HG03097 (cell line): ENCODE data around the gene SIGLEC7.

ENCODE experiments used
- ATAC-seq: cut with Tn5 transposase; IDR thresholded peaks from one replicate; pipeline ENCODE4 v1.9.1; 2021; ENCODE audit not compliant: unreplicated experiment, low FRiP score

SIGLEC7 gene

DNA sequence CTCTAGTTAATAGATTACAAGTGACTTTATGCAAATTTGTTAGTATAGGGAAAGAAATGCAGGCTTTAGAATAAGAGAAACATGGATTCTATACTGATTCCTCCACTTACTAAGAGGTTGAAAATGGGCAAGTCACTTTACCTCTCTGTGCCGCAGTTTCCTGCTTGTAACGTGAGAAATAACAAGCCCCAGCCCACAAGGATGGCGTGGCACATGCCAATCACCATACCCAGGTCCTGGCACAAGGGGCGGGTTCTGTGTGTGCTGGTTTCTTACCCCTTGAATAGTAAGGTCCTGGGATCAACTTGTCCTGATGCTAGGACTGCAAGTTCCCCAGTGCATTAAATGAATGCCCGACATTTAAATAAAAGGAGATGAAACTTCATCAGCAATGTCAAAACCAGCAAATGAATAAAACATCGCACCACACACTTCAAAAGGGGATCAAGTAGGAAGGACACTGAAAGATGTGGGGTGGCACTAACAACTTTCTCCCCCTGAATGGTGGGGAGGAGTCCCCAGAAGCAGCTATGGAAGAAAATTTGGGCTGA, 25.3 kb upstream of the SIGLEC7 start:
- no peak for ATAC-seq

DNA sequence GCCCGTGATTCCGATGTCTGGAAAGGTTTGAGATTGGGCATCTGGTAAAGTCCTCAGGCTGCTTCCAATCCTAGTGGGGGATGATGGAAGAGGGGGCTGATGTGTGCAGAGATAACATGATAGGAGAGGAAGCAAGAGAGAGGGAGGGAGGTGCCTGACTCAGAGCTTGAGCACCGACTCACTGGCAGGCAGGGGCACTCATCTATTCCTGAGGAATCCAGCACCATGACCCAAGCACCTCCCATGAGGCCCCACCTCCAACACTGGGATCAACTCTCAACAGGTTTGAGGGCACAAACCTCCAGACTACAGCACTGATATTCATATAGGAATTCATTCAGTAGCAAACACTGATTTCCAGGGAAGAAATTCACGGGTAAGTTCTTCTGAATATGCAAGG, 23.0 kb upstream of the SIGLEC7 start:
- no peak for ATAC-seq

DNA sequence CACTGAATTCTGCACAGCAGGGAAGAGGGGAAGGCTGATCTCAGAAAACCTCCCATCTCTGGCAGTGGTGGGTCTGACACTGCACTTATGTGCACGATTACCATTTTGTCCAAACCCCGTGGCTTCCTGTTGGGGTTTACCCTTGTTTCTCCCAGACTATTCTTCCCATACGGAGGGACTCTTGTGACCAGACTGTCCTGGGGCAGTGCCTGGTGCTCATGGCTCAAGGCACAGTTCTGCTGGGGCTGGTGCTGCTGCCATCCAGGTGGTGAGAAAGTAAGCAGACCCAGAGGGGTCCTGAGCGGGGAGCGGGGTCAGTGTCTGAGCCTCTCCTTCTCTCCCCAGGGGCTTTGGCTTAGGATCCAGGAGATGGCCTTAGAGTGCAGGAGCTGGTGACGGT, 22.5 kb upstream of the SIGLEC7 start:
- no peak for ATAC-seq

DNA sequence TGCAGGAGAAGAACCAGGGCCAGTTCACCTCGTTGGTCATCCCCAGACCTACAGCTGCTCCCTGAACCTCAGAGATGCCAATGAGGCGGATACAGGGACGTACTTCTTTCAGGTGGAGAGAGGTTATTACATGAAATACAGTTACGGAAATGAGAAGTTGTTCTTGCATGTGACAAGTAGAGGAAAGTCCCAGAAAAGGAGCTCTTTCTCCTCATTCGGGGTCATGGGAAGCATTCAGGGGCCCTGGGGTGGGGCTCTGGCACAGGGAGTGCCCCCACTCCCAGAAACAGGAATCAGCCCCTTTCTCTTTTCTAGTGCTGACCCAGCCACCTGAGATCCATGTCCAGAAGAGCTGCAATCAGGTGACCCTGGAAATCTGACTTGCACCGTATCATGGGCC, 21.9 kb upstream of the SIGLEC7 start:
- no peak for ATAC-seq

DNA sequence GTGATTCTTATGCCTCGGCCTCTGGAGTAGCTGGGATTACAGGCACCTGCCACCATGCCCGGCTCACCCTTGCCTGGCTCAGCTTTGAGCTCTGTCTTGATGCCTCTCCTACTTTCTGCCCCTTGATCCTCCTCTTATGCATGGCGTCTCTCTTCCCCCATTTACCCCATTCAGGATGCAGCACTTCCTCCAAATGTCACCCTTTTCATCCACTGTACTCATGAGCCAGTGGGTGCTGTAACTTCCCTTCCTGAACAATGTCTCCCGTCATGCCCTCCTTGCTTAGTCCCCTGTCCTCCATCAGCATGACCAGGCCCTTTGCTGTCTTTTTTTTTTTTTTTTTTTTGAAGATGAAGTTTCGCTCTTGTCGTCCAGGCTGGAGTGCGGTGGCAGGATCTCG, 20.8 kb upstream of the SIGLEC7 start:
- ATAC-seq = no peak

DNA sequence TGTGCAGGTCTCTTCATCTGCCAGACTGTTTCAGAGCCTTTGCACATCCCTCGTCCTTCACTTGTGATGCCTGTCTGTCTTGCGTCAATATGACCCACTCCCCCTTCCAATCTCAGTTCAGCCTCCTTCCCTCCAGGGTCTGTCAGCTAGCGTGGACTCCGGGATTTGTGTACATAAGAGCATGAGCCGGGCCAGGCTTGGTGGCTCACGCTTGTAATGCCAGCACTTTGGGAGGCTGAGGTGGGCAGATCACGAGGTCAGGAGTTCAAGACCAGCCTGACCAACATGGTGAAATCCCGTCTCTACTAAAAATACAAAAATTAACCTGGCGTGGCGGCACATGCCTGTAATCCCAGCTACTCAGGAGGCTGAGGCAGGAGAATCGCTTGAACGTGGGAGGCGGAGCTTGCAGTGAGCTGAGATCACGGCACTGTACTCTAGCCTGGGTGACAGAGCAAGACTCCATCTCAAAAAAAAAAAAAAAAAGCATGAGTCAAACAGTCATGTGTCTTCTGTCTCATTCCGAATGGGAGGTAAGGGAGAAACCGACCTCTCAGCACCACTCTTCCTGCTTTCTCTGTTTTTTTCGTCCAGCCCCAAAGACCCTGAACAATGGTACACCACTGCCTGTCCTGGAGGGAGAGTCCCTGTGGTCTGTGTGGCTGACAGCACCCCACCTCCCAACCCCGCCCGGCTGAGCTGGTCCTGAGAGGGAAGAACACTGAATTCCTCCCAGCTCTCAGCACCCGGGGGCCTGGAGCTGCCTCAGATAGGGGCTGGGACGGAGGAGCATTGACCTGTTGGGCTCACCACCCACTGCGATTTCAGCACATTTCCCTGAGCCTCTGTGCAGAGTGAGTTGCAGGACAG, 19.8 kb upstream of the SIGLEC7 start:
- no peak for ATAC-seq

DNA sequence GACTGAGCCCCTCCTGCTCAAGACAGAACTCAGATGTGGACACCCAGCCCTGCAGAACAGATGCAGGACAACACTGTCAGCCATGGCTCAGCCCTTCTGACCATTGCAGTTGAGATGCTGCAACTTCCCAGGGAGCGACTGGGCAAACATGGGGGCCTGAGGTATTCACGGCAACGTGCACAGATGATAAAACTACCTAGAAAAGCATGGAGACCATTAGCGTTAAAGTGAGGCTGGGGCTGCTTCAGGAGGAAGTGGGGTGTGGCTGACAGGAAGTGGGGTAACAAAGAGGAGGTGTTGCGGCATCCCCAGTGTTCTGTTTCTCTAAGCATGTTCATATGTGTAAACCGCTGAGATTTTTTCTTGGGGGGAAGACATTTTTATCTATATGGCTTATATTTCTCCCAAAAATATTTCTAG, 18.7 kb upstream of the SIGLEC7 start:
- ATAC-seq = no peak

DNA sequence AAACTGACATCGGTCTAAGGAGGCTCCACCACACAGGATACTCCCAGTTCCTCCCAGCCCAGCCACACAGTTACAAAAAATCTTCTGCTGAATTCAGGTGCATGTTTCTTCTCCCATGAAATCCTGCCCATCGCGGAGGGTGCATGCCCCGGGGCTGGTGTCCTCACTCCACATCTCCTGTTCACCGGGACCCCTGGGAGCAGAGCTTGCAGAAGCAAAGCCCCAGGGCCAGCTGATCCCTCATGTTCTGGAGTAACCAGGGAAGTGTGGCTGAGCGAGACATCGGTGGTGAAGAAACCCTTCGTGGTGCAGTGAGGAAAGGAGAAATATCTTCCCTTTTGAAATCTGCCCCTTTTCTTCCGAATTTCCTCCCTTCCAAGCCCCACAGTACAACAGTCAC, 18.3 kb upstream of the SIGLEC7 start:
- no peak for ATAC-seq

DNA sequence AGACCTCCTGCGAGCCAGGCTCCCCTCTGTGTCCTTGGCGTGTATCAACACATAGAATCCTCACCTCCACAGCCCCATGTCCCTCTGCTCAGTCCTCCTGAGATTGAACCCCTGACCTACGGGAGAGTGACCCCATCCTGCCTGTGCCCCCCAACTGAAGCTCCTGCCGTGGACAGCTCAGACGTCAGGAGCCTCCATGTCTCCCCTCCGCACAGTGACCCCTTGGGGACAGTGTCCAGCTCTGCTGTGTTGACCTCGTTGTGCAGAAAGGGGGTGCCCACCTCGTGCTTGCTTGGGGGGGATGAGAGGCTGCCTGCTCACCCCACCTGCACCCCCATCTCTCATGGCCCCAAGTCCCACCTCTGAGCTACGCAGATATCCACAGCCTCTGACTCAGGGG, 17.9 kb upstream of the SIGLEC7 start:
- ATAC-seq = no peak

DNA sequence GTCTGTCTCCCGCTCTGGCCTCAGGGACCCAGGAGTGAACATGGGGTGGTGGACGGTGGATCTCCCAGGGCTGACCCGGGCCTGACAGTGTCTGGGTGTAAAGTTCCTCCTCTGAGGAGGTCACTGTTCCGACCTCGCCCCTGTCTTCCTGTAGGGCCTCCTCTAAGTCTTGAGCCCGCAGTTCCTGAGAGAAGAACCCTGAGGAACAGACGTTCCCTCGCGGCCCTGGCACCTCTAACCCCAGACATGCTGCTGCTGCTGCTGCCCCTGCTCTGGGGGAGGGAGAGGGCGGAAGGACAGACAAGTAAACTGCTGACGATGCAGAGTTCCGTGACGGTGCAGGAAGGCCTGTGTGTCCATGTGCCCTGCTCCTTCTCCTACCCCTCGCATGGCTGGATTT, 17.4 kb upstream of the SIGLEC7 start, which contains the start of gene SIGLEC9:
Gene SIGLEC9, plus strand, starts transcription at position 178 of the 400 bp plus-strand sequence. Its CDS starts 69 bp downstream, at position 247.
- no peak for ATAC-seq

DNA sequence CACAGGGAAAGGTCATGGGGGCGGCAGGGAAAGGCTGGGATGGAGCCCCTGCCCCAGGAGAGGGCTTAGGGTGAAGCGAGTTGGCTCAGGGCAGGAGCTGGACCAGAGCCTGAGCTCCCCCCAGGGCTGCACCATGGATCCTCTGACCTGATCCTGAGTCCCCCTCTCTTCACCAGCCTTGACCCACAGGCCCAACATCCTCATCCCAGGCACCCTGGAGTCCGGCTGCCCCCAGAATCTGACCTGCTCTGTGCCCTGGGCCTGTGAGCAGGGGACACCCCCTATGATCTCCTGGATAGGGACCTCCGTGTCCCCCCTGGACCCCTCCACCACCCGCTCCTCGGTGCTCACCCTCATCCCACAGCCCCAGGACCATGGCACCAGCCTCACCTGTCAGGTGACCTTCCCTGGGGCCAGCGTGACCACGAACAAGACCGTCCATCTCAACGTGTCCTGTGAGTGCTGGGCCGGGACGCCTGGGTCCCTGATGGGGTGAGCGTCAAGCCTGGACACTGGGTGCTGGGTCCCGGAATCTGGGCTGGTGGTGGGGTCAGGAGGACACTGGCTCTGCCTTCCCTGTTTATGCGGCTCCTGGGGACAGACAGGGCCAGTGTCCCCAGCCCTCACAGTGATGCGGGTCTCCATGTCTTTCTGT, 16.6 kb upstream of the SIGLEC7 start:
- no peak for ATAC-seq

DNA sequence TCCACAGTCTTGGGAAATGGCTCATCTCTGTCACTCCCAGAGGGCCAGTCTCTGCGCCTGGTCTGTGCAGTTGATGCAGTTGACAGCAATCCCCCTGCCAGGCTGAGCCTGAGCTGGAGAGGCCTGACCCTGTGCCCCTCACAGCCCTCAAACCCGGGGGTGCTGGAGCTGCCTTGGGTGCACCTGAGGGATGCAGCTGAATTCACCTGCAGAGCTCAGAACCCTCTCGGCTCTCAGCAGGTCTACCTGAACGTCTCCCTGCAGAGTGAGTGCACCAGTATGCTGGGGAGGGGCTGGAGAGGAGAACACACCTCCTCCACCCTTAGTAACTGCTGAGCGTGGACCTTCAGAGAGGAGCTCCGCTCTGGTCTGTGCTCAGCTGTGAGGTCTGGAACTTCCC, 15.1 kb upstream of the SIGLEC7 start:
- no peak for ATAC-seq

DNA sequence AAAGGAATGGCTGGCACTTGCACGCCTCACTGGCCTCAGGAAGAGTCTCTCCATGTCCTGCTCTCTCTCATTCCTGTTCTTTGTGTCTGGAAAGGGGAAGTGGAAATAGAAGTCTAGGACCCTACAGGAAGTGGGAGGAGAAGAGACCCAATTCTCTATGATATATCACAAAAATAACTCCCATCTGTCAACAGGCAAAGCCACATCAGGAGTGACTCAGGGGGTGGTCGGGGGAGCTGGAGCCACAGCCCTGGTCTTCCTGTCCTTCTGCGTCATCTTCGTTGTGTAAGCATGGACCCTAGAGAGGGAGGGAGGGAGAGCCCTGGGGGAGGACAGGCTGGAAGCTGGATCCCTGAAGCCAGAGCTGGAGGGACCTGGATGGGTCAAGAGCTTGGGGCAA, 14.3 kb upstream of the SIGLEC7 start:
- no peak for ATAC-seq

DNA sequence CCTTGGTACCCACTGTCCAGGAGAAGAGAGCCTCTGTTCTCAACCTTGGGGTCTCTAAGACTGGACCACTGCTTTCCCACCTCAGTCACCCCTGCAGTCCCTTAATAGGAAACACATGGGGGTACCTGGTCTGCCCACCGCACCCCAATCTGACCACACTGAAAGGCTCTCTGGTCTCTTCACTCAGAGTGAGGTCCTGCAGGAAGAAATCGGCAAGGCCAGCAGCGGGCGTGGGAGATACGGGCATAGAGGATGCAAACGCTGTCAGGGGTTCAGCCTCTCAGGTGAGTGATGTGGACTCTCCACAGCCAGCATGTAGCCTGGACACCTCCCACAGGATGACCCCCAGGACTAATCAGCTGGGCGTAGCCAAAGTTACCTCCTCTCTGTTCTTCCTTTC, 13.9 kb upstream of the SIGLEC7 start:
- no peak for ATAC-seq

DNA sequence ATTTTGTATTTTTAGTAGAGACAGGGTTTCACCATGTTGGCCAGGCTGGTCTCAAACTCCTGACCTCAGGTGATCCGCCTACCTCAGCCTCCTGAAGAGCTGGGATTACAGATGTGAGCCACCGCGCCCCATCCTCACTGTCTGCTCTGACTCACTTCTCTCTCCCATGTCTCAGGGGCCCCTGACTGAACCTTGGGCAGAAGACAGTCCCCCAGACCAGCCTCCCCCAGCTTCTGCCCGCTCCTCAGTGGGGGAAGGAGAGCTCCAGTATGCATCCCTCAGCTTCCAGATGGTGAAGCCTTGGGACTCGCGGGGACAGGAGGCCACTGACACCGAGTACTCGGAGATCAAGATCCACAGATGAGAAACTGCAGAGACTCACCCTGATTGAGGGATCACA, 12.4 kb upstream of the SIGLEC7 start:
- no peak for ATAC-seq

DNA sequence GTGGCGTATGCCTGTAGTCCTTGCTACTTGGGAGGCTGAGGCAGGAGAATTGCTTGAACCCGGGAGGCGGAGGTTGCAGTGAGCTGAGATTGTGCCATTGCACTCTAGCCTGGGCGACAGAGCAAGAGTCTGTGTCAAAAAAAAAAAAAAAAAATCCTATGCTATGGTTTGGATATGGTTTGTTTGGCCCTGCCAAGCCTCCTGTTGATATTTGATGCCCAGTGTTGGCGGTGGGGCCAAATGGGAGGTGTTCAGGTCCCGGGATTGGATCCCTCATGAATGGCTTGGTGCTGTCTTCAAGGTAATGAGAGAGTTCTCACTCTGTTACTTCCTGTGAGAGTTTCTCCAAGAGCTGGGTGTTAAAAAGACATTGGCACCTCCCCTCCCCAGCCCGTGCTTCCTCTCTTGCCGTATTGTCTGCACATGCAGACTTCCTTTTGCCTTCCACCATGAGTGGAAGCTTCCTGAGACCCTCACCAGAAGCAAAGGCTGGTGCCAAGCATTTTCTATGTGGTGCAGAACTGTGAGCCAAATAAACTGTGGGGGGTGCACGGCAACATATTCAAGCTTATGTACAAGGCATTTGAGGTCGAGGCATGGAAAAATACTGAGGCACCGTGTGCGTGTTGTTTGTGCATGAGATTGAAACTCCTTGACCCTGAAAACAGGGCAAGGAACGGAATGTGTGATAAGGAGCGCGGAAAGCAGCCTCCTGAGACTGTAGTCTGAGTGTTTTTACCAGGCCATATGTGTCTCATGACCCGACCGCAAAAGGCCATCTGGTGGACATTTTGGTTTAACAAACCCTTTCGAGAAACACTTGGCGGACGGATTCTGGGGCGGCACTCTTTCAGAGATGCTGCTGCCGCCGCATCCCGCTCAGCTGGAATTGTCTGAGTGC, 10.1 kb upstream of the SIGLEC7 start:
- ATAC-seq = no peak

DNA sequence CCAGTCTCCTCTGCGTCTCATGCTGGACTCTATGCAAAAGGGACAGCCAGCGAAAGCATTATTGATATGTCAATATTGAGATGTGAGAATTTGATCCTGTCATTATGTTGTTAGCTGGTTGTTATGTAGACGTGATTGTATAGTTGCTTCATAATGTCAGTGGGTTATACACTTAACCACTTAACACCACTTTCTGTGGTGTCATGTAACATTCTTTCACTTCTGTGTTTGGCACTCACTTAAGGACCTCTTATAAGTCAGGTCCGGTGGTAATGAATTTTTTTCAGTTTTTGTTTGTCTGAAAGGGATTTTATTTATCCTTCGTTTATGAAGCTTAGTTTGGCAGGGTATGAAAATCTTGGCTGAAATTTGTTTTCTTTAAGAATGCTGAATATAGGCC, 7.1 kb upstream of the SIGLEC7 start:
- ATAC-seq = no peak

DNA sequence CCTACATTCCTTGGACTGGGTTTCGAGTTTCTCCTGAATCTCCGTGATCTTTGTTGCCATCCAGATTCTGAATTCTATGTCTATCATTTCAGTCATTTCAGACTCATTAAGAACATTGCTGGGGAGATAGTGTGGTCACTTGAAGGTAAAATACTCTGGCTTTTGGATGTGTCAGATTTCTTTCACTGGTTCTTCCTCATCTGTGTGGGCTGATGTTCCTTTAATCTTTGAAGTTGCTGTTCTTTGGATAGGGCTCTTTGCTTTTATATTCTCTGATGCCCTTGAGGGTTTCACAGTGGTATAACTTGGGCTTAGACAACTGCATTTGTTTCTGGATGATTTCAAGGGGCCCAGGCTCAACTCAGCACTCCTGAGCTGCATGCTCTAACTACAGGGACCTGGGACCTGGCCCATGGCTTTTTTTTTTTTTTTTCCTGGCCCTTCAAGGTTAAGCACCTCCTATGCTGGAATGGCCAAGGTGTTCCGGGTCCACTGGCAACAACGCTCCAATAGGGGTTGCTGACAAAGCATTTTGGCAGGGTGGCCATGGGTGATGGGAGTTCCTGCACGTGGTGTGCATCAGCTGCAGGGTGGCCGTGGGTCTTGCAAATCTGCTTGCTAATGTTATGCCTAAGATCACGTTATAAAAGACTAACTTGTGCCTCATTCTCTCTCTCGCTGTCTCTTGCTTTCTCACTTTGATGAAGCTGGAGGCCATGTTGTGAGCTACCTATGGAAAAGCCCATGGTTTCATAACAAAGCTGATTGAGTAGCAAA, 5.9 kb upstream of the SIGLEC7 start:
- ATAC-seq = no peak

DNA sequence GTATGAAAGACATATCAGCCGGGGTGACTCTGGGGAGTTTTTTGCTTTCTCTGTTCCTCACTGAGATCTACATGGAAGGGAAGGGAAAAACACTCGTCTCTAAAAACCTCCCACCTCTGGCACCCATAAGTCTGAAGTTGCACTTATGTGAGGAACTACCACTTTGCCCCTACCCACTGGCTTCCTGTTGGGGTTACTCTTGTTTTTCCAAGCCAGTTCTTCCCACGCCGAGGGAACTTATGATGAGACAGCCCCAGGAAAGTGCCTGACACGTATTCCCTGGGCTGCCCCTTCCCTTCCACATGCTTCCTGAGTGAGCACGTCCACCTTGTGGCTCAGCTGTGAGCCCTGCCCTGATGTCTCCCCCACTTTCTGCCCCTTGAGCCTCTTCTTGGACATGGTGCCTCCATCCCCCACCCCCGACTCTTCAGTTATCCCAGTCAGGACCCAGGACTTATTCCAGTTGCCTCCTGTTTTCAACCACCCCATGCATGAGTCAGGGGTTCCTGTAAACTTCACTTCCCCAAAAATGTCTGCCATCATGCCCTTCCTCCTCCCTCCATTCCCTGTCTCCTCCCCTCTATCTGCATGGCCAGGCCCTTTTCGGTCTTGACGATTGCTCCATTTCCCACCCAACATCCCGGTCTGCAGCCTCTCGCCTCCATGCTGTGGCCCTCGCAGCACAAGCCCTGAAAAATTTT, 5.1 kb upstream of the SIGLEC7 start:
- ATAC-seq = no peak
